Thyroid gland (tissue), 4 donors: ENCODE measurements around the gene CARS1. TPM values are rescaled to one million over a fixed set of nuclear protein-coding genes. Genes with fewer than 3 reads are reported as not detected.
A peak's percentile ranks its signal among the peaks of the same experiment; 100 is the strongest.

Experiments used
- DNase-seq, 2 donors: peaks; one replicate each; pipeline ENCODE4 v3.0.0-alpha.2; 2019
- H3K27ac ChIP-seq, 3 donors: fragments of 200-600 bp; sonication (generic); 1 replicate in 2 of 3; 2 replicates in 1 of 3; pipeline ENCODE4 v1.5.1; 2016 to 2019; ENCODE audit warnings: mild to moderate bottlenecking in 1 of 3, moderate library complexity in 1 of 3
- H3K27me3 ChIP-seq: fragments of 200-600 bp; sonication (generic); one replicate; pipeline ENCODE4 v1.5.1; 2019
- H3K36me3 ChIP-seq, 2 donors: fragments of 200-600 bp; sonication (generic); one replicate each; pipeline ENCODE4 v1.5.1; 2016 to 2019
- H3K4me1 ChIP-seq, 2 donors: fragments of 200-600 bp; sonication (generic); one replicate each; pipeline ENCODE4 v1.5.1; 2017 to 2019
- H3K4me3 ChIP-seq, 3 donors: fragments of 200-600 bp; sonication (generic); replicated peaks in 1 of 3; 1 replicate in 2 of 3; 2 replicates in 1 of 3; pipeline ENCODE4 v1.5.1; 2016; ENCODE audit warnings: mild to moderate bottlenecking in 1 of 3
- H3K9me3 ChIP-seq: fragments of 200-600 bp; sonication (generic); one replicate; pipeline ENCODE4 v1.5.1; 2017
- POLR2A ChIP-seq, 2 donors: fragments of 450-650 bp; IDR thresholded peaks; one replicate each; pipeline ENCODE4 v1.6.1; 2017; ENCODE audit warnings: antibody characterized with exemption in 2 of 2, mild to moderate bottlenecking in 2 of 2, moderate library complexity in 1 of 2
- WGBS, 2 donors: methylation state at CpG; one replicate each; pipeline ENCODE4 v1.1.5; 2017; 5-methylcytosine and 5-hydroxymethylcytosine counted together
- intact Hi-C: fragments of 100-400 bp; cut with DNase I; formaldehyde crosslinking; loops from one replicate; pipeline ENCODE4 v1.15.1; 2023
- total RNA-seq, 4 donors: library from RNA; depleted of rRNA; stranded (reverse); fragments of >200 nt; gene quantifications; one replicate each; pipeline ENCODE4 v1.2.3, GENCODE V29; 2016
- TF ChIP-seq, protein P1 (sequence below), 6 experiments: fragments of 200-600 bp in 3 of 6; fragments of 450-650 bp in 3 of 6; sonication (generic) in 3 of 6; IDR thresholded peaks; one replicate each; pipeline ENCODE4 v1.5.1; 2016 to 2019; ENCODE audit warnings: antibody characterized with exemption in 6 of 6, mild to moderate bottlenecking in 2 of 6, inconsistent platforms in 1 of 6, moderate library complexity in 1 of 6

Gene CARS1
- total RNA-seq, 4 donors from 2014 or later = 36.7 to 56.2 (median 50.1) TPM

DNA sequence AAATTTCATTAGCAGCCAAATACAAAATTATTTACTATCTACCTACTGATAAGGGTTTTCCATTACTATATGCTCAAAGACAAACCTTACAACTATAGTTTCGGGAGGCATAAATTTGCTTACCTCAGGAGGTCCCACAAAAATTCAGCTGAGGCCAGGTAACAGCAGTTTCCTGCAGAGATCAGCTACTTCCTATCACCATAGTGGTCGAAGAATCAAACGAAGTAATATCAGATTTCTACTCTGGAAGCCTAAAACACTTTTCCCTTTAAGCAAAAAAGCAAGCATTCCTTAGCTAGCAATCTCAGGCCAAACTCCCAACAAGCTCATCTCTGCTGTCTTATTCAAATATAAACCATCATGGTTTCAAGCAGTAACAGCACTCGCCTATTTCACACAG, 68.2 kb downstream of the CARS1 start:
- no peak for DNase-seq
- Histone ChIP-seq H3K4me3 (no peak overlapping the region), H3K27ac (peak overlapping the region in 2 of 3 donors; percentile 11 to 29), H3K4me1 (peaks cover 26 to 44% of the 10 kb centered on the region in 2 donors), H3K27me3 (no peaks in the 10 kb centered on the region), H3K9me3 (no peaks in the 10 kb centered on the region), H3K36me3 (no peaks in the 10 kb centered on the region)
- TF ChIP-seq, protein P1, sequence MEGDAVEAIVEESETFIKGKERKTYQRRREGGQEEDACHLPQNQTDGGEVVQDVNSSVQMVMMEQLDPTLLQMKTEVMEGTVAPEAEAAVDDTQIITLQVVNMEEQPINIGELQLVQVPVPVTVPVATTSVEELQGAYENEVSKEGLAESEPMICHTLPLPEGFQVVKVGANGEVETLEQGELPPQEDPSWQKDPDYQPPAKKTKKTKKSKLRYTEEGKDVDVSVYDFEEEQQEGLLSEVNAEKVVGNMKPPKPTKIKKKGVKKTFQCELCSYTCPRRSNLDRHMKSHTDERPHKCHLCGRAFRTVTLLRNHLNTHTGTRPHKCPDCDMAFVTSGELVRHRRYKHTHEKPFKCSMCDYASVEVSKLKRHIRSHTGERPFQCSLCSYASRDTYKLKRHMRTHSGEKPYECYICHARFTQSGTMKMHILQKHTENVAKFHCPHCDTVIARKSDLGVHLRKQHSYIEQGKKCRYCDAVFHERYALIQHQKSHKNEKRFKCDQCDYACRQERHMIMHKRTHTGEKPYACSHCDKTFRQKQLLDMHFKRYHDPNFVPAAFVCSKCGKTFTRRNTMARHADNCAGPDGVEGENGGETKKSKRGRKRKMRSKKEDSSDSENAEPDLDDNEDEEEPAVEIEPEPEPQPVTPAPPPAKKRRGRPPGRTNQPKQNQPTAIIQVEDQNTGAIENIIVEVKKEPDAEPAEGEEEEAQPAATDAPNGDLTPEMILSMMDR (IDR thresholded peaks at IDR 0.05) = no peak
- no peak for TF ChIP-seq POLR2A (IDR thresholded peaks at IDR 0.05)
- WGBS, 2 donors = 38% methylated on average over 4 of the region's 4 CpGs
- intact Hi-C loops = no loop called here

DNA sequence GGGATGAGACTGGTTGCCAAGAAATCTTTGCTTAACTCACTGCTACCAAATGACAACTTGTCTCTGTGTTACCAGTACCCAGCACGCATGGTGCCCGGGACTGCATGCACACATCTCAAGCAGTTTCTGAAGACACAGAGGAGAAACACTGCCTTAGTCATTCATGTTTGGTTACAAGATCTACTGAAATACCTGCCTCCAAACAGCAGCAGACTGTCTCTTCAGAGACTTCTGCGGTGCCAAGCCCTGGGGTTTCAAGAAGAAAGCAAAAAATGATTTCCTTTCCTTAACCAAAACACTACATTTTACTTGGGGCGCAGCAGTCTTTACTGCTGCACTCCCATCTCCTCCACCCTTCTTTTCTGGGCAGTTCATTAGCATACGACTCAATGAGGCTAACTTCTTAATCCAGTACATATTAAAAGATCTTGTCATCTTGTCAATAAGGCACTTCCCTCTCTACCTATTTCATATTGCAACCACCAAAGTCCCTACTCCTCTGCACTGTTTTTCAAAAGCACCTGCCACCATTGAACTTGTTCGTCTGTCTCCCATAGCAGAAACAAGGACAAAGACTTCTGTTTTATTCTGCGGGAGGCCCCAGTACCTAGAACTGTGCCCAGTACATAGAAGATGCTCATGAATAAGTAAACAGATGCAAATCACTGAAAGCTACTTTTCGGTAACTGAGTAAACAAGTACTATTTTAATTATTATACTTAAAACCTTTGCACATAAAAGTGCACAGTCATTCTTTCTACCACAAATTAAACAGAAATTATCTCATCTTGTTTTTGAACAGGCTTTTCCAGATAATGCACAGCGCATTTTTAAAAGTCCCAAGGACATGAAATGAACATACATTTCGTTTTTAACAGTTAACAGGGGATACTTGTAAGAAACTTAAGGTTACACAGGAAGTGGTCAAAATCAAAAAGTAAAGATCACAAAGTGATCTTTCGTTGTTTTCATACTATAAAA, 69.1 kb downstream of the CARS1 start:
- Histone ChIP-seq H3K9me3 (no peaks in the 10 kb centered on the region), H3K4me1 (peaks cover 32 to 44% of the 10 kb centered on the region in 2 donors), H3K4me3 (no peak overlapping the region), H3K36me3 (no peaks in the 10 kb centered on the region), H3K27ac (no peak overlapping the region), H3K27me3 (no peaks in the 10 kb centered on the region)
- DNase-seq = no peak
- intact Hi-C loops = no loop called here
- 66 to 68% methylated on average over 11 of the region's 11 CpGs for WGBS, 2 donors
- TF ChIP-seq, protein P1 (IDR thresholded peaks at IDR 0.05) = no peak

- whole genome bisulfite sequencing, 2 donors = 95 to 98% methylated on average over 4 of the region's 4 CpGs
- DNase-seq = no peak
- H3K9me3 ChIP-seq = no peaks in the 10 kb centered on the region
- intact Hi-C loops = no loop called here
- H3K36me3 ChIP-seq = peaks cover 0 to 5% of the 10 kb centered on the region in 2 donors
- H3K27me3 ChIP-seq = no peaks in the 10 kb centered on the region
- no peak overlapping the region for H3K27ac ChIP-seq
- TF ChIP-seq, protein P1 (IDR thresholded peaks at IDR 0.05) = no peak
- no peak for TF ChIP-seq POLR2A (IDR thresholded peaks at IDR 0.05)
- H3K4me1 ChIP-seq = peaks cover 30 to 37% of the 10 kb centered on the region in 2 donors
- no peak overlapping the region for H3K4me3 ChIP-seq
Observed at GRCh38 chr11:2983908-2984307, 73.3 kb downstream of the CARS1 start.

DNA sequence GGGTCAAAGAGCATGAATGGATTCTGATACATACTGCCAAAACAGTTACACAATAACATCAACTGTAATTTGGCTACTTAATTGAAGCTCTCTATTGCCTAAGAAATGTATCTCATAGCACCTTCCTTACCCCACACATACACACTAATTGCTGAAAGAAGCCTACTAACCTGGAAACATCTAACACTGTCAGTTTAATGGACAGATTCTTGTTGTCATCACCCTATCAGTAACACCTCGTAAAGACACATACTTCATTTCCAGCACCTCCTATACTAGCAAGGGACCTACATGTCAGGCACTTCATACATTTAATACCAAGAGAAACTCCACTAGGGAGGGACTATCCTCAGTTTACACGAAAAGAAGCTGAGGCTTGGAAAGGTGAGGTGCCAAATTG, 75.0 kb downstream of the CARS1 start:
- no peak overlapping the region for H3K4me3 ChIP-seq
- peak overlapping the region in 1 of 3 donors; percentile 10 for H3K27ac ChIP-seq
- no peak for DNase-seq
- 75 to 77% methylated on average over 2 of the region's 2 CpGs for WGBS, 2 donors
- peaks cover 9 to 22% of the 10 kb centered on the region in 2 donors for H3K36me3 ChIP-seq
- H3K9me3 ChIP-seq = no peaks in the 10 kb centered on the region
- intact Hi-C loops = no loop called here
- peaks cover 18 to 25% of the 10 kb centered on the region in 2 donors for H3K4me1 ChIP-seq
- H3K27me3 ChIP-seq = no peaks in the 10 kb centered on the region
- no peak for TF ChIP-seq POLR2A (IDR thresholded peaks at IDR 0.05)
- TF ChIP-seq, protein P1 (IDR thresholded peaks at IDR 0.05) = no peak

- Histone ChIP-seq H3K4me3 (no peak overlapping the region), H3K27me3 (no peaks in the 10 kb centered on the region), H3K4me1 (peaks cover 18 to 25% of the 10 kb centered on the region in 2 donors), H3K27ac (no peak overlapping the region), H3K36me3 (peaks cover 16 to 27% of the 10 kb centered on the region in 2 donors), H3K9me3 (no peaks in the 10 kb centered on the region)
- intact Hi-C loops = no loop called here
- 88 to 91% methylated on average over 8 of the region's 8 CpGs for WGBS, 2 donors
- no peak for TF ChIP-seq POLR2A (IDR thresholded peaks at IDR 0.05)
- TF ChIP-seq, protein P1 (IDR thresholded peaks at IDR 0.05) = no peak
- no peak for DNase-seq
Observed at GRCh38 chr11:2981130-2981529, 76.1 kb downstream of the CARS1 start.
